Measurements from ENCODE around the gene EDEM3. TPM values are rescaled to one million over a fixed set of nuclear protein-coding genes. Genes with fewer than 3 reads are reported as not detected.

EDEM3 gene
- total and polyA plus RNA-seq, 2 donors (not counting 1 experiment from before 2014, with no cell fraction given) = 40.2 to 47.9 TPM

- Histone ChIP-seq H3K4me2 (ENCODE audit: extremely low read depth, insufficient read depth, low read length) (no peak overlapping the region), H3K9me3 (ENCODE audit: control insufficient read depth, insufficient read depth, low read depth, low read length) (no peaks in the 10 kb centered on the region), H2AFZ (ENCODE audit: low read length) (no peak overlapping the region)
Observed at GRCh38 chr1:184664661-184665060, 90.0 kb downstream of the EDEM3 start.

GRCh38 chr1:184664042-184664660, 90.5 kb downstream of the EDEM3 start:
- Histone ChIP-seq H2AFZ (ENCODE audit: low read length) (peak overlapping the region; percentile 91), H3K9me3 (ENCODE audit: control insufficient read depth, insufficient read depth, low read depth, low read length) (no peaks in the 10 kb centered on the region), H4K20me1 (ENCODE audit: control insufficient read depth, extremely low read depth, insufficient read depth, low read length) (no peaks in the 10 kb centered on the region), H3K79me2 (ENCODE audit: control insufficient read depth, insufficient read depth, low read length) (no peaks in the 10 kb centered on the region), H3K27me3 (ENCODE audit: control insufficient read depth, insufficient read depth, low read length) (no peaks in the 10 kb centered on the region), H3K4me2 (ENCODE audit: extremely low read depth, insufficient read depth, low read length) (peak overlapping the region; percentile 84), H3K9ac (ENCODE audit: insufficient read depth, low read length) (peak overlapping the region; percentile 4), H3K4me3 (replicated peaks in 1 of 4; ENCODE audit: control extremely low read depth in 1 of 4, insufficient read depth in 1 of 4, low read depth in 3 of 4, low read length in 4 of 4) (peak overlapping the region; percentile 10 to 40 (median 39)), H3K36me3 (ENCODE audit: control insufficient read depth, insufficient read depth, low read length) (no peaks in the 10 kb centered on the region), H3K4me1 (ENCODE audit: control insufficient read depth, extremely low read depth, insufficient read depth, low read length) (peaks cover 4% of the 10 kb centered on the region), H3K27ac (ENCODE audit: insufficient read depth, low read length) (no peak overlapping the region)
- TF ChIP-seq EZH2 (IDR thresholded peaks at IDR 0.05; ENCODE audit: low read length, missing control alignments) = no peak
- TF ChIP-seq, protein P1, sequence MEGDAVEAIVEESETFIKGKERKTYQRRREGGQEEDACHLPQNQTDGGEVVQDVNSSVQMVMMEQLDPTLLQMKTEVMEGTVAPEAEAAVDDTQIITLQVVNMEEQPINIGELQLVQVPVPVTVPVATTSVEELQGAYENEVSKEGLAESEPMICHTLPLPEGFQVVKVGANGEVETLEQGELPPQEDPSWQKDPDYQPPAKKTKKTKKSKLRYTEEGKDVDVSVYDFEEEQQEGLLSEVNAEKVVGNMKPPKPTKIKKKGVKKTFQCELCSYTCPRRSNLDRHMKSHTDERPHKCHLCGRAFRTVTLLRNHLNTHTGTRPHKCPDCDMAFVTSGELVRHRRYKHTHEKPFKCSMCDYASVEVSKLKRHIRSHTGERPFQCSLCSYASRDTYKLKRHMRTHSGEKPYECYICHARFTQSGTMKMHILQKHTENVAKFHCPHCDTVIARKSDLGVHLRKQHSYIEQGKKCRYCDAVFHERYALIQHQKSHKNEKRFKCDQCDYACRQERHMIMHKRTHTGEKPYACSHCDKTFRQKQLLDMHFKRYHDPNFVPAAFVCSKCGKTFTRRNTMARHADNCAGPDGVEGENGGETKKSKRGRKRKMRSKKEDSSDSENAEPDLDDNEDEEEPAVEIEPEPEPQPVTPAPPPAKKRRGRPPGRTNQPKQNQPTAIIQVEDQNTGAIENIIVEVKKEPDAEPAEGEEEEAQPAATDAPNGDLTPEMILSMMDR (conservative IDR thresholded peaks at IDR 0.05 in 1 of 2, IDR thresholded peaks at IDR 0.05 in 1 of 2; ENCODE audit: low read depth in 1 of 2, low read length in 2 of 2) = peak; percentile 88 to 94
- peak; percentile 58 to 78 for DNase-seq (ENCODE audit: low read depth in 2 of 2)

More at GRCh38 chr1:184664661-184665060, 90.0 kb downstream of the EDEM3 start:
- Histone ChIP-seq H3K4me1 (ENCODE audit: control insufficient read depth, extremely low read depth, insufficient read depth, low read length) (peaks cover 4% of the 10 kb centered on the region), H3K27me3 (ENCODE audit: control insufficient read depth, insufficient read depth, low read length) (no peaks in the 10 kb centered on the region), H3K79me2 (ENCODE audit: control insufficient read depth, insufficient read depth, low read length) (no peaks in the 10 kb centered on the region), H3K36me3 (ENCODE audit: control insufficient read depth, insufficient read depth, low read length) (no peaks in the 10 kb centered on the region), H4K20me1 (ENCODE audit: control insufficient read depth, extremely low read depth, insufficient read depth, low read length) (no peaks in the 10 kb centered on the region), H3K9ac (ENCODE audit: insufficient read depth, low read length) (no peak overlapping the region), H3K4me3 (replicated peaks in 1 of 4; ENCODE audit: control extremely low read depth in 1 of 4, insufficient read depth in 1 of 4, low read depth in 3 of 4, low read length in 4 of 4) (no peak overlapping the region), H3K27ac (ENCODE audit: insufficient read depth, low read length) (no peak overlapping the region)
- no peak for DNase-seq (ENCODE audit: low read depth in 2 of 2)
- TF ChIP-seq, protein P1 (conservative IDR thresholded peaks at IDR 0.05 in 1 of 2, IDR thresholded peaks at IDR 0.05 in 1 of 2; ENCODE audit: low read depth in 1 of 2, low read length in 2 of 2) = no peak
- no peak for TF ChIP-seq EZH2 (IDR thresholded peaks at IDR 0.05; ENCODE audit: low read length, missing control alignments)

DNA sequence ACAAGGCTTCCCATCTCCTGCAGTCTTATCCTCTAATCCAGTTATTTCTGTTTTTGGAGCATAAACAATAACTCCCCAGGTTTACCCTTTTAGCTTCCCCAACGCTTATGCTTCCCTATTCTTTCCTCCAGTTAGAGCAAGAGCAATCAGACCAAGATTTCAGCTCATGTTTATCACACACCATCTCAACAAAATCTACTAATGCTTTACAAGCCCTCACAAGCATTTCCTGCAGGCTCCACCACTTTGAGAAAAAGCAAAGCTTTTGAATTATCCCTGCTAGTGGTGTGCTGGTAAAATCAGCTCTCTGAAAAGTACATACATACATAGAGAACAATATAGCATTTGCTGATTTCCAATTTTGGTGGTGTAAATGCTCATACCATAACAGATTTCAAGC, 92.9 kb downstream of the EDEM3 start:
- no peaks in the 10 kb centered on the region for H3K27me3 ChIP-seq (ENCODE audit: control insufficient read depth, insufficient read depth, low read length)
- H3K4me3 ChIP-seq (replicated peaks in 1 of 4; ENCODE audit: control extremely low read depth in 1 of 4, insufficient read depth in 1 of 4, low read depth in 3 of 4, low read length in 4 of 4) = no peak overlapping the region
- no peaks in the 10 kb centered on the region for H3K9me3 ChIP-seq (ENCODE audit: control insufficient read depth, insufficient read depth, low read depth, low read length)
- H3K79me2 ChIP-seq (ENCODE audit: control insufficient read depth, insufficient read depth, low read length) = no peaks in the 10 kb centered on the region
- H3K4me1 ChIP-seq (ENCODE audit: control insufficient read depth, extremely low read depth, insufficient read depth, low read length) = peaks cover 4% of the 10 kb centered on the region
- no peak for TF ChIP-seq EZH2 (IDR thresholded peaks at IDR 0.05; ENCODE audit: low read length, missing control alignments)
- TF ChIP-seq, protein P1 (conservative IDR thresholded peaks at IDR 0.05 in 1 of 2, IDR thresholded peaks at IDR 0.05 in 1 of 2; ENCODE audit: low read depth in 1 of 2, low read length in 2 of 2) = no peak
- H3K27ac ChIP-seq (ENCODE audit: insufficient read depth, low read length) = no peak overlapping the region
- H3K36me3 ChIP-seq (ENCODE audit: control insufficient read depth, insufficient read depth, low read length) = no peaks in the 10 kb centered on the region
- H2AFZ ChIP-seq (ENCODE audit: low read length) = no peak overlapping the region
- H4K20me1 ChIP-seq (ENCODE audit: control insufficient read depth, extremely low read depth, insufficient read depth, low read length) = no peaks in the 10 kb centered on the region
- no peak overlapping the region for H3K9ac ChIP-seq (ENCODE audit: insufficient read depth, low read length)
- H3K4me2 ChIP-seq (ENCODE audit: extremely low read depth, insufficient read depth, low read length) = no peak overlapping the region
- DNase-seq (ENCODE audit: low read depth in 2 of 2) = no peak

All from fibroblast of lung (primary cell).